ENCODE measurements around the gene CSK. TPM values are rescaled to one million over a fixed set of nuclear protein-coding genes. Genes with fewer than 3 reads are reported as not detected.

The CSK gene
- total and polyA plus RNA-seq, 11 donors = 19.1 to 66.7 (median 25.9) TPM

DNA sequence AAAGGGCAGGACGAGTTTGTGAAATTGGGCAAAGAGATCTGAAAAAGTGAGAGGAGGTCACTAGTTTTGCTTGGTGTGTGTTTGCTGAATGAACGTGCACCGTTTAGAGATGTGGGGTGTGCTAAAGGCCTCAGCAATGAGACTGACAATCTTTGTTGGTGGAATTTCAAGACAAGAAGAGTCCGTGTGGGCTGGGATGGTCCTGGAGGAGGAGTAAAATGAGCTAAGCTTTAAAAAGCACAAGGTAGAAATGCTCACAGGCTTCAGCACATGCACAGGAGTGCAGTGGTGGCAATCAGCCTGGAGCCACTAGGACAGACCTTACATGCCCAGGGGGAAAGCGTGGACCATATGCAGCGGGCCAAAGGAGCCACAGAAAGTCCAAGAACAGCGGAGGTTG is 43.1 kb downstream of the CSK start:
- ATAC-seq (no peak), DNase-seq (no peak)
- Histone ChIP-seq H3K9me3 (no peaks in the 10 kb centered on the region), H3K4me1 (peaks cover 0 to 6% (median 0%) of the 10 kb centered on the region in 12 donors), H3K27ac (no peak overlapping the region), H3K4me3 (no peak overlapping the region), H3K27me3 (peaks cover 0 to 25% (median 16%) of the 10 kb centered on the region in 9 donors), H3K36me3 (no peaks in the 10 kb centered on the region)
- intact Hi-C loops (cut with DNase I) = no loop called here
- TF ChIP-seq POLR2A (IDR thresholded peaks at IDR 0.05) = no peak
- TF ChIP-seq, protein P1, sequence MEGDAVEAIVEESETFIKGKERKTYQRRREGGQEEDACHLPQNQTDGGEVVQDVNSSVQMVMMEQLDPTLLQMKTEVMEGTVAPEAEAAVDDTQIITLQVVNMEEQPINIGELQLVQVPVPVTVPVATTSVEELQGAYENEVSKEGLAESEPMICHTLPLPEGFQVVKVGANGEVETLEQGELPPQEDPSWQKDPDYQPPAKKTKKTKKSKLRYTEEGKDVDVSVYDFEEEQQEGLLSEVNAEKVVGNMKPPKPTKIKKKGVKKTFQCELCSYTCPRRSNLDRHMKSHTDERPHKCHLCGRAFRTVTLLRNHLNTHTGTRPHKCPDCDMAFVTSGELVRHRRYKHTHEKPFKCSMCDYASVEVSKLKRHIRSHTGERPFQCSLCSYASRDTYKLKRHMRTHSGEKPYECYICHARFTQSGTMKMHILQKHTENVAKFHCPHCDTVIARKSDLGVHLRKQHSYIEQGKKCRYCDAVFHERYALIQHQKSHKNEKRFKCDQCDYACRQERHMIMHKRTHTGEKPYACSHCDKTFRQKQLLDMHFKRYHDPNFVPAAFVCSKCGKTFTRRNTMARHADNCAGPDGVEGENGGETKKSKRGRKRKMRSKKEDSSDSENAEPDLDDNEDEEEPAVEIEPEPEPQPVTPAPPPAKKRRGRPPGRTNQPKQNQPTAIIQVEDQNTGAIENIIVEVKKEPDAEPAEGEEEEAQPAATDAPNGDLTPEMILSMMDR (IDR thresholded peaks at IDR 0.05) = no peak
- WGBS, 4 donors = 75 to 83% (median 76%) methylated on average over 7 of the region's 7 CpGs

GRCh38 chr15:74825866-74826265 is 44.0 kb downstream of the CSK start:
- DNase-seq (no peak), ATAC-seq (no peak)
- Histone ChIP-seq H3K27me3 (peaks cover 0 to 25% (median 16%) of the 10 kb centered on the region in 9 donors), H3K9me3 (no peaks in the 10 kb centered on the region), H3K27ac (no peak overlapping the region), H3K36me3 (no peaks in the 10 kb centered on the region), H3K4me3 (no peak overlapping the region), H3K4me1 (peaks cover 0 to 6% (median 0%) of the 10 kb centered on the region in 12 donors)
- TF ChIP-seq, protein P1 (IDR thresholded peaks at IDR 0.05) = no peak
- TF ChIP-seq POLR2A (IDR thresholded peaks at IDR 0.05) = no peak
- intact Hi-C loops (cut with DNase I) = no loop called here
- WGBS, 4 donors = 46 to 51% (median 48%) methylated on average over 10 of the region's 10 CpGs

GRCh38 chr15:74826364-74826819 is 44.5 kb downstream of the CSK start, which contains the start of gene CPLX3:
Gene CPLX3, plus strand, starts transcription at chr15:74826627. Its CDS starts 77 bp downstream, at chr15:74826704.
- whole genome bisulfite sequencing, 4 donors = 4 to 13% (median 6%) methylated on average over 12 to 44 of the region's 44 CpGs
- ATAC-seq (peak in 3 of 4 donors; percentile 32 to 45 (median 34)), DNase-seq (no peak)
- no peaks in the 10 kb centered on the region for H3K36me3 ChIP-seq
- intact Hi-C loops (cut with DNase I) = no loop called here
- no peak within 1 kb of the TSS for H3K27ac ChIP-seq
- H3K9me3 ChIP-seq = no peaks in the 10 kb centered on the region
- TF ChIP-seq, protein P1 (IDR thresholded peaks at IDR 0.05) = no peak
- no peak for TF ChIP-seq POLR2A (IDR thresholded peaks at IDR 0.05)
- peaks cover 0 to 11% (median 3%) of the 10 kb centered on the region in 12 donors for H3K4me1 ChIP-seq
- H3K4me3 ChIP-seq = no peak within 1 kb of the TSS
- H3K27me3 ChIP-seq = peaks cover 0 to 25% (median 16%) of the 10 kb centered on the region in 9 donors

GRCh38 chr15:74826921-74827320 is 45.0 kb downstream of the CSK start:
- Histone ChIP-seq H3K9me3 (no peaks in the 10 kb centered on the region), H3K27me3 (peaks cover 0 to 25% (median 16%) of the 10 kb centered on the region in 9 donors), H3K36me3 (no peaks in the 10 kb centered on the region), H3K4me3 (no peak overlapping the region), H3K27ac (no peak overlapping the region), H3K4me1 (peaks cover 0 to 16% (median 5%) of the 10 kb centered on the region in 12 donors)
- WGBS, 4 donors = 19 to 24% (median 22%) methylated on average over 16 to 21 of the region's 21 CpGs
- DNase-seq (no peak), ATAC-seq (no peak)
- TF ChIP-seq POLR2A (IDR thresholded peaks at IDR 0.05) = no peak
- TF ChIP-seq, protein P1 (IDR thresholded peaks at IDR 0.05) = no peak
- intact Hi-C loops (cut with DNase I) = no loop called here
